HG02798 (cell line): ENCODE data around the gene COBLL1.

ENCODE experiments used
- ATAC-seq: cut with Tn5 transposase; IDR thresholded peaks from one replicate; pipeline ENCODE4 v1.9.1; 2021; ENCODE audit warnings: mild to moderate bottlenecking; ENCODE audit not compliant: unreplicated experiment, poor library complexity

Gene COBLL1

DNA sequence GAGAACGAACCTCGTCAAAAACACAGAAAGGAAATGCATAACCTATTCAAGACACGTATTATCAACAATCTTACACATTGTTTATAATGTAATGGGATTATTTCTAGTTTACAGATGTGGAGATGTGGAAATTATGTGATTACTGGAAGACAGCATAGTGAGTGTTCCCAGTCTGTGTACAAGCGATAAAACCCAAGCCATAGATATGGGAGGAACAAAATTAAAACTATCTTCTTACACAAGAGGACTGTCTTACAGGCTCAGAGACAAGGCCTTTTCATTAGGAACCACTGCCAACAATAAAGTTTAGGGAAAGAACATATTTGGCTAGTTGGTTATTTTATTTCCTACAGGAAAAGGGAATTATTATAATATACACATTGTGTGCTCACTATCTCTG lies 20.3 kb downstream of the COBLL1 start:
- no peak for ATAC-seq

GRCh38 chr2:164818149-164819136 lies 23.2 kb downstream of the COBLL1 start:
- ATAC-seq = no peak

DNA sequence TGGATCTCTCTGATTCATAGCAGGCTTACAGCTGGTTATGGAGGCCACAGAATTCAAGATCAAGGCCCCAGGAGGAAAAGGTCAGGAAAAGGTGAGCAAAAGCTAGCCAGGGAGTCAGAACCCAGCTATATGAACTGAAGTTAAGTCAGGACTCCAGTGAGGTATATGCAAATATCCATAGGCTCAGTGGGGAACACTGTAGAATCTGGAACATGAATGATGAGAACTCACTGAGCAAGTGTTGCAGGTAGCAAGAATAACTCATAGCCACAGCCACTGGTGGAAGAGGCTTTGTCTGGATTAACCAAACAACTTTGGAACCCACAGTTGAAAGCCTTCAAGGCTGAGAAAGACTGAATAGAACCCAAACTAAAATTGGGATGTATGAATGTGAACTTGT lies 24.7 kb downstream of the COBLL1 start:
- ATAC-seq = no peak

GRCh38 chr2:164816046-164816445 lies 25.6 kb downstream of the COBLL1 start:
- no peak for ATAC-seq

DNA sequence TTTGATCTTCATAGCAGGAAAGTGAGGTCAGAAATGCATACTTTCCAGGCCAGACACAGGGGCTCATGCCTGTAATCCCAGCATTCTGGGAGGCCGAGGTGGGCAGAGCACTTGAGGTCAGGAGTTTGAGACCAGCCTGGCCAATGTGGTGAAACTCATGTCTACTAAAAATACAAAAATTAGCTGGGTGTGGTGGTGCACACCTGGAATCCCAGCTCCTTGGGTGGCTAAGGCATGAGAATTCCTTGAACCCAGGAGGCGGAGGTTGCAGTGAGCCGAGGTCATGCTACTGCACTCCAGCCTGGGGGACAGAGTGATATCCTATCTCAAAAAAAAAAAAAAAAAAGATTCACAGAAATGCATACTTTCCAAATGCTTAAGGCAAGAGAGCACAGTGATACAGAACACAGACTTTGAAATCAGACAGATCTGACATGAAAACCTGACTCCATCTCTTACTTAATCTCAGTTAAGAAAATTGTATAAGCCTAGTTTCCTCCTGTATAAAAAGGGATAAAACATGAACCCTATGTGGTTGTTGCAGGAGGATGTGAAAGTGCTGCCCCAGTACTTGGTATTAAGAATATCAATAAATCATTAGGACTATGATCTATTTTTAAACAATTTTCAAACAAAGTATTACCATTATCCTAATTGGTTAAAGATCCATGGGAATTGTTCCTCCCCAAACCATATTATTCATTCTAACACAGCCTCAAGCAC lies 26.4 kb downstream of the COBLL1 start:
- ATAC-seq = no peak

- no peak for ATAC-seq
Measured at GRCh38 chr2:164813535-164813934, 28.1 kb downstream of the COBLL1 start.

DNA sequence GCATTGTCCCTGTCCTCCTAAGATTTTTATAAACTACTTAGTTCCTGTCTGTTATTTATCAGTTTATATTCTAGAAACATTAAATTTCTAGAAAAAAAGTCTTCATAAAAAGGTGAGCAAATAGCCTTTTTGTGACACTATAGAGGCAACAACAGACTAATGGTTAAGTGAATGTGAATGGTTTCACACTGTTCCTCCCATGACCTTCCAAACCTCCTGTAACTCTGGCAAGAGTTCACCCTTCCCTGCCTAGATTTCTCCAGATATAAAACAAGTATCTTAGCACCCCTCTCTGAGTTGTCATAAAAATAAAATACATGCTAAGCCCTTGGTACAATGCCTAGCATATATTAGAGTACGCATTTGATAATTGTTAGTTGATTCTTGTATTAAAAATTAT lies 29.2 kb downstream of the COBLL1 start:
- ATAC-seq = no peak

DNA sequence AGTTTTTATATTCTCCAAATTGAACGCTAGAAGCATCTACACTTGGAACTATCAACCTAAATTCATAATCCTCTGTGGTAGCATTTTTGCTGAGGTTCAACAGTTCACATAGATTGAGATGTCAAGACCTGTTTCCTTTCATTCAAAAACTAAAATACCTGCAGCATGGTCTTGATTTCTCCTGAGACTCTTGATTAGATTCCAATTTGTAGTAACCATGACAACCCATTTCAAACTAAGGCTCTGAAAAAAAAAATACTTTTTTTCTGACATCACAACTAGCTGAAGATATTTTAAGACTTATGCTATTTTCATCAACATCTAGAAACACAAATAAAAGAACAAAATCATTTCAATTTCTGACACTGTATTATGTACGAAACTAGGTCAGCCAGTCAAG lies 29.8 kb downstream of the COBLL1 start:
- ATAC-seq = no peak

GRCh38 chr2:164810843-164811242 lies 30.8 kb downstream of the COBLL1 start:
- no peak for ATAC-seq

DNA sequence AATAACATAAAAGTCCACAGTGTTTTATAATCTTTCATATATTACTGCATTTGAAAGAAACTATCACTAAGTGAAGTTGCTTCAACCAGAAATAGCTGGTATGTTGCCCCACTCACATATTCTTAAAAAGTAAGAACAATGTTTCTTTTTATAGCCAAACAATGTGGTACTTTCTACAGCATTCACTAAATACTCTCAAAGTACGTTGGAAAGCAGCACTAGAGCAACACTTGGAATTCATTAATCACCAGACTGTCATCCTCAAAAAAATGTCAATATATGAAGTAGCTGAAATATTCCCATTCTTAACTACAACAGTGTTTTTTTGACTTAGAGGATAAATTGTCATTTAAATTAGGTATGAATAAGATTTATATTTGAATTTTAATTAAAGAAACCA lies 32.8 kb downstream of the COBLL1 start:
- no peak for ATAC-seq

- ATAC-seq = no peak
Measured at GRCh38 chr2:164803776-164804466, 37.7 kb downstream of the COBLL1 start.

GRCh38 chr2:164802095-164802707 lies 39.4 kb downstream of the COBLL1 start:
- no peak for ATAC-seq

DNA sequence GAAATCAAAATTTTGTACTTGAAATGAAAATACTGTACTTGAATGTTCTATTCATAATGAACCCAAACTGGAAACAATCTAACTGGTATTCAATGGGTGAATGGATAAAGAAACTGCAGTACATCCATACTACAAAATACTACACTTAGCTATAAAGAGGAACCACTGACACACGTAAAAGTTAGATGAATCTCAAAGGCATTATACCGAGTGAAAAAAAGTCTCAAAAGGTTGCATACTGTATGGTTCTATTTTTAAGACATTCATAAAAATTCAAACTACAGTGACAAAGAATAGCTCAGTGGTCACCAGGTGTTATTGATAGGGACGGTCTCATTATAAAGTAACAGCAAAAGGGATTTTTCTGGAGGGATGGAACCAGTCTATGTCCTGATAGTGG lies 41.1 kb downstream of the COBLL1 start:
- no peak for ATAC-seq

GRCh38 chr2:164797627-164798026 lies 44.0 kb downstream of the COBLL1 start:
- ATAC-seq = no peak

GRCh38 chr2:164796999-164797398 lies 44.6 kb downstream of the COBLL1 start:
- ATAC-seq = no peak

GRCh38 chr2:164794432-164795231 lies 47.0 kb downstream of the COBLL1 start:
- no peak for ATAC-seq

GRCh38 chr2:164794016-164794415 lies 47.6 kb downstream of the COBLL1 start:
- ATAC-seq = no peak

- ATAC-seq = no peak
Measured at GRCh38 chr2:164793529-164793928, 48.1 kb downstream of the COBLL1 start.

DNA sequence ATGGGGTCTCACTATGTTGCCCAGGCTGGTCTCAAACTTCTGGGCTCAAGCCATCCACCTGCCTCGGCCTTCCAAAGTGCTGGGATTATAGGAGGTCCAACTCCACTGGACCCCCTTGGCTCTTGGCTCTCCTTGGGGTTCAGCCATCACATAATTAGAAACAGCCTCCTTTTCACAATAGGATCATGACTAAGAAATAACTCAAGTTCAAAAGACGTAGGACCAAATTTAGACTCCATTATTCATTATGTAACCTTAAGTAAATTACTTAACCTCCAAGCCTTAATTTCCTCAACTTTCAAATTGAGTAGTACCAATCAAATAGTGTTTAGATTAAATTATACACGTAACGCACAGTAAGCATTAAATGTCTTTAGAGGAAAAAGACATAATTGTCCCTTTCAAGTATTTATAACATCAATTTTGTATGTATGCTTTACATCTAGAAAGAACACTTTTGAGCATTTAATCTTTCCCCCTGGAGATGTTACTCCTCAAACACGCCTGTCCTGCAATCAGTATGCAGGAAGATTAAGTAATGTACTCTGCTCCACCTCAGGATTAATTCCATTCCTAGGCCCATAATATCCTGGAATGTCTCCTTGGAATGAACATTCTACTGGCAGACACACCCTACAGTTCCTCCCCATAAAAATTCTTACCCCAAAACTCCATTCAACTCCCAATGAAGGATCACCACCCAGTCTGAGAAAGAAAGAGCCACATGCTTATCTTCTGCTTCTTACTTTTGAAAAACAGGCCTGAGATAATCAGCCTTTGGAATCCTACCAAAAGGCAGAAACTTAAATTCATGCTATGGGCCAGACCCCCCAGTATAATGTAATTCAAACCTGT lies 49.1 kb downstream of the COBLL1 start:
- ATAC-seq = no peak
